Activated T-cell treated with anti-CD3 and anti-CD28 coated beads, Interleukin-2, amount 50 U/mL, for 24 hours (primary cell): ENCODE results near the gene DSC2.
"Not testable (repeated sequence)": the region's sequence is repeated elsewhere in the genome, so short reads cannot be mapped to it uniquely, and the experiment has no call there.

Experiments
- DNase-seq: peaks from one replicate; pipeline ENCODE4 v3.0.0-alpha.2; 2020
- H3K27ac Mint-ChIP-seq: 2 replicates; pipeline ENCODE4 v1.8.0; 2020; ENCODE audit warnings: mild to moderate bottlenecking, mixed read lengths
- H3K27me3 Mint-ChIP-seq: 2 replicates; pipeline ENCODE4 v1.8.0; 2020; ENCODE audit warnings: mixed read lengths
- H3K36me3 Mint-ChIP-seq: 2 replicates; pipeline ENCODE4 v1.8.0; 2020; ENCODE audit warnings: low read depth, mixed read lengths
- H3K4me1 Mint-ChIP-seq: 2 replicates; pipeline ENCODE4 v1.8.0; 2020; ENCODE audit warnings: low read depth, mixed read lengths
- H3K4me3 Mint-ChIP-seq: 2 replicates; pipeline ENCODE4 v1.8.0; 2020; ENCODE audit warnings: mild to moderate bottlenecking, moderate library complexity, mixed read lengths
- H3K9me3 Mint-ChIP-seq: 2 replicates; pipeline ENCODE4 v1.8.0; 2020; ENCODE audit warnings: mixed read lengths

DSC2 gene

DNA sequence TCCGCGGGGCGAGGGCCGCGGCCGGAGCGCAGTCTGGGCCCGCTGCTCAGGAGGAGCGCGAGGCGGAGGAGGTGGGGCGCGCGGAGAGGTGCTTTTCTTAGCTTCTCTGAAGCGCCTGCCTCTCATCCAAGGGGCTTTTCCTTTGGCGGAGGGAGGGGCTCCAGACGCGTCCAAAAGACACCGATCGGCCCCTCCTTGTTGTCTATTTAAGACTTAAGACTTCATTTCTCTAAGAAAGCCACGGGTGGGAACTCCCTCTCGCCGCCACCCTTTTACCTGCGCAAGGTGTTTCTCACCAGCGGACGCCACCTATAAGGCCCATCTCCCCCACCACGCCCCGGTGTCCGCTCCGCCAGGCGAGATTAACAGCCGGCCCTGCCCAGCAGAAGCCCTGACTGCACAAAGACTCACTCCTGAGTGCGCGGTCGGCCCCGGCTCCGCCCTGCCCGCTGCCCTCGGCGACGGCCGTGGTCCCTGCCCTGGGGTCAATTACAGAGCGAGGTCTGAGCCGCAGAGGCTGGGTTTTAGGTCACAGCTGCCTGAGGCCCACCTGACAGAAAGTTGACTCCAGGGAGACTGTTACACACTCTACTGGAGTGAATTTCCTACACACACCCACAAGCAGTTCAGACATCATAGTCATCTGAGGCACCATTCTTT lies at the start of gene DSC2:
TSS of gene DSC2 (minus strand) at position 397 of the 660 bp plus-strand sequence. CDS start 450 bp downstream, outside the sequence.
- Mint-ChIP-seq H3K27me3 (peaks cover 24% of the 10 kb centered on the region), H3K4me1 (no peaks in the 10 kb centered on the region), H3K36me3 (no peaks in the 10 kb centered on the region), H3K9me3 (peaks cover 4% of the 10 kb centered on the region), H3K4me3 (no peak within 1 kb of the TSS), H3K27ac (no peak within 1 kb of the TSS)
- no peak for DNase-seq

DNA sequence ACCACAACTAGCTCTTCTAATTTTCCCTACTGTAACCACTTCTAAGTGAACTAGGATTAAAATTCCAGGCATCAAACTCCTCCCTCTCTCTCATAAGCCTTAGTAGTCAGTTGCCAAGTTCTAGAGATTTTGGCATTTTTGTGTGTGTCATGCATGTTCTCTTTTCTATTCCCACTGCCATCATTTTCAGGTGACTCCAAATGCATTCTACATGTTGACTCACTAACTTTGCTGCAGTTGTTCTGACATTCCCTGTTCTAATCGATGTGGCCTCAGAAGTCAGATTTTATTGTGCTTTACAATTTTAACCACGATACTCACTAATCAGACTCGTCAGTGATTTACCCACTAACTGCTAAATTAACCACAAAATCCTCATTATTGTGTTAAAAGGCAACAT lies 47.1 kb upstream of the DSC2 start:
- DNase-seq: no peak
- Mint-ChIP-seq H3K9me3 (peaks cover 13% of the 10 kb centered on the region), H3K36me3 (no peaks in the 10 kb centered on the region)

DNA sequence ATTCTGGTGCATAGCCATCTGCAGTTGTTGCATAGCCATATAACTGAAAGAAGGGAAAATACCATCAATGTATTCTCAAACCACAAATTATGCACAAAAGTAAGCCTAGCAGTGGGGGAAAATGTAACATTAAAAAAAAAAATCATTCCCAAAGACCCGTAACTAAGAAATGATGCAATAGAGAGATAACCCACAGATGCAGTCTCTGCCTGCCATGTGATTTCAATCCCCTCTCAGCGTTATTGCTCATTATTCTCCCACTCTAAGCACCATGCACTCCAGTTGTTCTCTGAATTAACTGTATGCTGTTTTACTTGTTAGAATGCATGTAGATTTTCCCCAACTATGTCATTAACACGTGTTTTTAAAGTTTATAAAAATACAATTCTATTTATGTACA lies 46.4 kb upstream of the DSC2 start:
- Mint-ChIP-seq H3K36me3 (no peaks in the 10 kb centered on the region), H3K27me3 (no peaks in the 10 kb centered on the region), H3K4me1 (no peaks in the 10 kb centered on the region), H3K27ac (no peak overlapping the region), H3K9me3 (peaks cover 13% of the 10 kb centered on the region), H3K4me3 (no peak overlapping the region)
- no peak for DNase-seq

More for the DNA sequence above, 47.1 kb upstream of the DSC2 start:
- Mint-ChIP-seq H3K27ac (no peak overlapping the region), H3K4me3 (no peak overlapping the region), H3K4me1 (no peaks in the 10 kb centered on the region), H3K27me3 (no peaks in the 10 kb centered on the region)

DNA sequence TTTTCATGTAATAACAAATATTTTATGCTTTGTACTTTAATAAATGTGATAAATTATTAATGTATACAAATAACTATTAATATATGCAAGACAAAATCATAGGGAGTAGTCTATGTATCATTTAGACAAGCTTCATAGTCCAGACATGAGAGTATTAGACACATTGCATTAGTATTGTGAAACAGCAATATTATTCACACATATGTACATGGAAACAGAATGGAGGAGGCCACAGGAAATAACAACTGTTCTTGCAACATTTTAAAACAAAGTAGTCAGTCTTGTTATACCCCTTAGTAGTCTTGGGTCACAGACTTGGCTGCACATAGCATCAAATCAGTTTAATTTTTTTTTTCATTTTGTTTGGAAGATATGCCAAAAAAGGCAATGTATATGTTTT lies 44.6 kb upstream of the DSC2 start:
- Mint-ChIP-seq H3K27me3 (no peaks in the 10 kb centered on the region), H3K36me3 (no peaks in the 10 kb centered on the region), H3K27ac (no peak overlapping the region), H3K4me1 (no peaks in the 10 kb centered on the region), H3K9me3 (peaks cover 12% of the 10 kb centered on the region), H3K4me3 (no peak overlapping the region)
- DNase-seq: no peak

DNA sequence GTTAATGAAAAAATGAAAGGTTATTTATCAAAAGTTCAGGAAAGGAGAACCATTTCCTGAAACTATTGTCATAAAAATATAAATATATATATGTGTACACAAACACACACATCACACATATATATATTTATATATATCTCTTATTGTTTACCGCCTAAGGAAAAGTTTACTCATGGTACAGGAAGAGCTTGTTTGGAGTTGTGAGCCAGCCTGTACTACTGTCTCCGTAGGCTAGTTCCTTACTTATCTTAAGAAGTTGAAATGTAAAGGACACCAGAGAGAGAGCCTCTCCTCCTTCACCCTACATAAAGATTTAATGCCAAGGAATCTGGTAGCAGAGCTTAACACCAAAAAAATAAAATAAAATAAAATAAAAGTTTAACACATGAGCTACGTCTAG lies 40.8 kb upstream of the DSC2 start:
- H3K36me3 Mint-ChIP-seq: no peaks in the 10 kb centered on the region
- H3K4me1 Mint-ChIP-seq: no peaks in the 10 kb centered on the region
- no peak overlapping the region for H3K4me3 Mint-ChIP-seq
- H3K9me3 Mint-ChIP-seq: peaks cover 12% of the 10 kb centered on the region
- no peak overlapping the region for H3K27ac Mint-ChIP-seq
- H3K27me3 Mint-ChIP-seq: no peaks in the 10 kb centered on the region
- no peak for DNase-seq

DNA sequence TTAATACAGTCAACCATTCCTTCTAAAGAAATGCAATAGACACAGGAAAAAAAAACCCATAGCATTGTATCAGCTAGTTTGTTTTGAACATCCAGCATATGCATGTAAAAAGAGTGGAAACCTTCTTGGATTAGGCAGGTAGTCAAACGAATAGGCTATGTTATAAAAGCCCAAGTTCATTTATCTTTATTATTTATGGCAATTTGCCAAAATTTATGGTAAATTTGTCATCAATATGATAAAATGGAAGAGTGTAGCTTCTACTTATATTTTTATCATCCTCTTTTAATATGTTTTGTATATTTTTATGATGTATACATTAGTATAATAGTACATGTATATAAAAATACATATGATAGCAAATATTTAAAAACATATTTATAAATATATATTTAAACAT lies 36.5 kb upstream of the DSC2 start:
- Mint-ChIP-seq H3K4me3 (no peak overlapping the region), H3K27ac (no peak overlapping the region), H3K27me3 (no peaks in the 10 kb centered on the region), H3K36me3 (no peaks in the 10 kb centered on the region), H3K4me1 (no peaks in the 10 kb centered on the region), H3K9me3 (no peaks in the 10 kb centered on the region)
- DNase-seq: no peak

DNA sequence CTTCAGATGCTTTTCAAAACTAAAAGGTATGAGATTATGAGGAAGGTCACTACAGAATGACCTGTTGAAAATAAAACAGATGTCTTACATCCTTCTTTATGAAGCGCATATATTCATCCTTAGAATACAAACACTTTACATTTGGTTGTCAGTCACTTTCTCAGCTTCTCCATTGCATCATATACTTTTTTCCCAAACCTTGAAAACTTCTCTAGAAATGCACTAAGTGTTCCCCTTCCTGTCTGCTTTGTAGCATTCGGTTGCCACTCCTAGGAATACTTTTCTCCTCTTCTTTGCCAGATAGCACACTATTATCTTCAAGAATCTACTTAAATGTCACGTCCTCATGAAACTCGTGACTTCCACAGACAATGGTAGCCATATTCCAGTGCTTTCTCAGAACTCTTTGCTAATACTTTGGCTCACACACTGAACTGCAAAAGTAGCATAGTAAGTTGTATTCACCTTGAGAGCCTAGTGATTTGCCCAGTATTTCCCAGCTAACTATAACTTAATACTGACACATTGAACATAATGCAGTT lies 32.8 kb upstream of the DSC2 start:
- Mint-ChIP-seq H3K27me3 (no peaks in the 10 kb centered on the region), H3K27ac (no peak overlapping the region), H3K9me3 (no peaks in the 10 kb centered on the region), H3K36me3 (no peaks in the 10 kb centered on the region), H3K4me3 (no peak overlapping the region), H3K4me1 (no peaks in the 10 kb centered on the region)
- DNase-seq: no peak

DNA sequence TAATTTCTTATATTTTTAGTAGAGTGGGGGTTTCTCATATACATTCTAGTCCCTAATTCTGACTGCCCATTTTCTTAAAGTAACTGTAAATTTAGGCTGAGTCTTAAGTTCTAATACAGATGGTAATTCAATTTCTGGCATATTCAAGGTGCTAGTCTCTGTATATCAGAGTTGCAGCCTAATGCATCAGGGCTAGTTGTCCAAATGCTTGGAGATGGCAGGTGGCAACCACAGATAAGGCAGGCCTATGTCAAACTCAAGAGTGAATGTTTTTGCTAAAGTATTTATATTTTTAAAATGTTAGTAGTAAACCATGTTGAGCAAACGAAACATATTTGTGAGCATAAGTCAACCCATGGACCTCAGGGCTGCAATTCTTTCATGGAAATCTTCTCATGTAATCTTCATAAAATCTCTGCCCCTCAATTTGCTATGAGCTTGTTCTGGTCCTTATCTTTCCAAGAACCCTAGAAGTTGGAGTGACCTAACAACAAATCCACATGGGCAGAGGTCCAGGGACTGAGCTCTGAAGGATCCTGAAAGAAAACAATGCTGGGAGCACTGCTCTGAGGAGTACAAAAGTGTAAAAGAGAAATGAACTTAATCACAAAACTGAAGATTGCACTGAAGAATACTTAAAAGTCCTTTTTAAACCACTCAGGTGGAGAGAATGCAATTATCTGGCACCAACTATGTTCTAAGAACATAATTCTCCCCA lies 27.3 kb upstream of the DSC2 start:
- no peak overlapping the region for H3K27ac Mint-ChIP-seq
- H3K4me3 Mint-ChIP-seq: no peak overlapping the region

DNA sequence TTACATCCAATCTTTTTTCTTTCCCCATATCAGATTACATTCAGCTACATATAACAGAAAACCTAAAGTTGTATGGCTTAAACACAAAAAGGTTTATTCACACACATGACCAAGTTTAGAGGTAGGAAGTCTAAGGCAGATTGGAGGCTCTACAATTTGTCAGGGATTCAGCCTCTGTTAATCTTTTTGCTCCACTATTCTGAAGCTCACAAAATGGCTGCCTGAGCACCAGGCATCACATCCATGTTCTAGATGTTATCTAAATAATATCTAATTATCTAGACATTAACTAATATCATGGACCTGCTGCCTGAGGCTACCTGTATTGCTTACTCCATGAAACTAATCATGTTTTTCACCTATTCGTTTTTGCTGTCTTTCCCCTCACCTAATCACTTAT lies 23.7 kb upstream of the DSC2 start:
- no peak for DNase-seq
- Mint-ChIP-seq H3K9me3 (peaks cover 8% of the 10 kb centered on the region), H3K36me3 (no peaks in the 10 kb centered on the region), H3K4me3 (no peak overlapping the region), H3K4me1 (no peaks in the 10 kb centered on the region), H3K27ac (no peak overlapping the region), H3K27me3 (no peaks in the 10 kb centered on the region)

More for the DNA sequence above, 27.3 kb upstream of the DSC2 start:
- H3K36me3 Mint-ChIP-seq: no peaks in the 10 kb centered on the region
- H3K9me3 Mint-ChIP-seq: peaks cover 6% of the 10 kb centered on the region
- no peaks in the 10 kb centered on the region for H3K4me1 Mint-ChIP-seq
- DNase-seq: no peak
- no peaks in the 10 kb centered on the region for H3K27me3 Mint-ChIP-seq

DNA sequence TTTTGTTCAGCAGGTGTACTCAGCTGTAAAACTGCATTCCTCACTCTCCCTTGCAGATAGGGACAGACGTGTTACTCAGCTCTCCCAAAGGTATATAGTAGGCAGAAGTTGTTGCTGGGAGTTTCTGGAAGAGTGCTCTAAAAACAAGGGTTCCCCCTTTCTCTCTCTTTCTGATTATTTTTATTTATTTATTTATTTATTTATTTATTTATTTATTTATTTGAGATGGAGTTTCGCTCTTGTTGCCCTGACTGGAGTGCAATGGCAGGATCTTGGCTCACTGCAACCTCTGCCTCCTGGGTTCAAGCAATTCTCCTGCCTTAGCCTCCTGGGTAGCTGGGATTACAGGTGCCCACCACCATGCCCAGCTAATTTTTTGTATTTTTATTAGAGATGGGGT lies 20.9 kb upstream of the DSC2 start:
- not testable (repeated sequence) for H3K4me3 Mint-ChIP-seq, DNase-seq, H3K27ac Mint-ChIP-seq, H3K36me3 Mint-ChIP-seq, H3K4me1 Mint-ChIP-seq, H3K27me3 Mint-ChIP-seq
- peaks cover 20% of the 10 kb centered on the region for H3K9me3 Mint-ChIP-seq

DNA sequence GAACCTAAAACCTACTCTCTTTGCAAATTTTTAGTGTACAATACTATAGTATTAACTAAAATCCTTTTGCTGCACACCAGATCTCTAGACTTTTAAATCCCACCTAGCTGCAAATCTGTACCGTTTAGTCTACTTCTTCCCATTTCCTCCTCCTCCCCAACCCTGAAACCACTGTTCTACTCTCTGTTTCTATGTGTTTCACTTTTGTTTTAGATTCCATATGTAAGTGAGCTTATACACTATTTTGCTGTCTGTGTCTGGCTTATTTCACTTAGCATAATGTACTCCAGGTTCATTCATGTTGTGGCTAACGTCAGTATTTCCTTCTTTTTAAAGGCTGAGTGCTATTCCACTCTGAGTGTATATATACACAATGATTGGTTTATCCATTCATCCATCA lies 18.4 kb upstream of the DSC2 start:
- Mint-ChIP-seq H3K4me1 (no peaks in the 10 kb centered on the region), H3K4me3 (no peak overlapping the region)
- DNase-seq: no peak

DNA sequence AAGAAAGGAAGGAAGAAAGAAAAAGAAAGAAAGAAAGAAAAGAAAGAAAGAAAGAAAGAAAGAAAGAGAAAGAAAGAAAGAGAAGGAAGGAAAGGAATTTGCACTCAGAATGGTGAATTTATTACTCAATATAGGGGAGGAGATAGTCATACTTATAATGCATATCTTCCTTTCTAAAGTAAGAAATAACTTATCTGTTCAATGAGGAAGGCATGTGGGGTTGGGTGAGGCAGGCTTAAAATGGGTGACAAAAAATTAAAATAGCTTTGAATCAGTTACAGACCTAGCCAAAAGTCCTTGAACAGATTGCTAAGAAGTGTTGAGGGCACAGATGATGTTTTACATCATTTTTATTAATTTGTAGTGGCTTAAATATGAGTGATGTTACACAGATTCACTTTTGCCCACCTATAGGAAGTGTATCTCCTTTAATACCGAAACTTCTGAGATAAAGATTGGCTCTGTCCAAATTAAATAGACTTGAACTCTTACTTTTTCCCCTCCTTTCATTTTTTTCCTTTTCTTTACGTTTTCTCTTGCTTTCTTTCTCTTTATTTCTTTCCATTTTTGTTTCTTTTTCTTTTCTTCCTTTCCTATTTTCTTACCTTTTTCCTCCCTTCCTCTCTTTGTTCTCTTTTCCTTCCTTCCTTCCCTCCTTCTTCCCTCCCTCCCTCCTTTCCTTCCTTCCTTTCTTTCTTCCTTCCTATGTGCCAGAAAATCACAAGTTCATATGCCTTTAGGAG lies 14.8 kb upstream of the DSC2 start:
- Mint-ChIP-seq H3K27me3 (no peaks in the 10 kb centered on the region), H3K4me1 (no peaks in the 10 kb centered on the region), H3K9me3 (peaks cover 12% of the 10 kb centered on the region), H3K27ac (no peak overlapping the region), H3K4me3 (no peak overlapping the region), H3K36me3 (no peaks in the 10 kb centered on the region)
- no peak for DNase-seq

More for the DNA sequence above, 18.4 kb upstream of the DSC2 start:
- H3K36me3 Mint-ChIP-seq: no peaks in the 10 kb centered on the region
- H3K27ac Mint-ChIP-seq: no peak overlapping the region
- peaks cover 14% of the 10 kb centered on the region for H3K9me3 Mint-ChIP-seq
- H3K27me3 Mint-ChIP-seq: no peaks in the 10 kb centered on the region

DNA sequence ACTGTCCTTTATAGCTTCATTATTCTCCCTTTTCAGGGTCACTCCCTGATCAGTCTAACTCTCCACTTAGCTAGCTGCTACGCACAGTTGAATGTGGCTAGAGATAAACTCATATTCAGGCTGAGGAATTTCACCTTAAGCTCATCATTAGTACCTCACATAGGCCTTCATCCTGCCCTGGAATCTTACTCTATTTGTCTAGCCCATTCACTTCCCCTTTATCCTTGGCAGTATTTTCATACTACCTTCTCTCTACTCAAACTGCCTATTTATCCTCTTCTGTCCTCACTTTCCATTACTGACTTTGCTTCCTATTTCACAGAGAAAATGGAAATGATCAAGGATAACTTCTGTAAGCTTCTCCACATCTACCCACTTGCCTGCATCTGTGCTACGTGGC lies 10.6 kb upstream of the DSC2 start:
- Mint-ChIP-seq H3K36me3 (no peaks in the 10 kb centered on the region), H3K27me3 (no peaks in the 10 kb centered on the region), H3K9me3 (peaks cover 9% of the 10 kb centered on the region), H3K4me3 (no peak overlapping the region), H3K4me1 (no peaks in the 10 kb centered on the region), H3K27ac (no peak overlapping the region)
- no peak for DNase-seq

DNA sequence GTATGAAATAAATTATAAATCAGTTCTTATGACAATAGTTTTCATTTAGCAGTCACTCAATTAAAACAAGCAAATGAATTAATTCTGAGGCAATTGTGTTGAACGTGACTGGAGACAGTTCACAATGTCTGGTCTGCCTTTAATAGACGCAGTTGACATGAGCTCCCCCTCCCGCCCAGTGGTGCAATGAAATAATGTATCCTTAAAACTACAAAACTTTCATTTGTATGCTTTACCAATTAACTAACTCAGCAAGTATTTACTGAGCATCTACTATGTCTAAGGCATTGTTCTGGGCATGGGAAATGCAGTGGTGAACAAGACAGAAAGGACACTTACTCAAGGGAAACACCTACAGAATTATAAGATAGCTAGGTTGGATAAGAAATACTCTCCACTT lies 3.5 kb upstream of the DSC2 start:
- DNase-seq: no peak
- H3K36me3 Mint-ChIP-seq: no peaks in the 10 kb centered on the region
- peaks cover 13% of the 10 kb centered on the region for H3K27me3 Mint-ChIP-seq
- no peak overlapping the region for H3K4me3 Mint-ChIP-seq
- H3K9me3 Mint-ChIP-seq: peaks cover 3% of the 10 kb centered on the region
- no peaks in the 10 kb centered on the region for H3K4me1 Mint-ChIP-seq
- H3K27ac Mint-ChIP-seq: no peak overlapping the region

DNA sequence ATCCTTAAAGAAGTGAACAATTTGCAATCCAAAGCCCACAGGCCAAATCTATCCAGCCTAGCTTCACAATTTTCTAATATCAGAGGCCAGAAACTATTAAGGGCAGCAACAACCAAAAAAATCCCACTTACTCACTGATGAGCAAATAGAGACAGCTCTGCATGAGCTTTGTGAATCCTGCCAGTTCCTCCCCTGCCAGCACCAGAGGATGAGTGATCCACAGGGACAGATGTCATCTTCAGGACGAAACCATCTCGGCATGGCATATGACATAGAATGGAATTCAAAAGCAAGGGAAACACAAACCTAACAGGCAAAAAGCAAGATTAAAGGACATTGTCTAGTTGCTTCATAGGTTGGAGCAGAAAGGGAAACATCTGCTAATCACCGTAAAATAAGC lies 2.2 kb upstream of the DSC2 start:
- H3K9me3 Mint-ChIP-seq: peaks cover 4% of the 10 kb centered on the region
- no peaks in the 10 kb centered on the region for H3K36me3 Mint-ChIP-seq
- DNase-seq: no peak
- peaks cover 24% of the 10 kb centered on the region for H3K27me3 Mint-ChIP-seq
- no peaks in the 10 kb centered on the region for H3K4me1 Mint-ChIP-seq
- no peak overlapping the region for H3K4me3 Mint-ChIP-seq
- no peak overlapping the region for H3K27ac Mint-ChIP-seq
